Measurements from ENCODE around the gene GALK2.

GRCh38 chr15:49297584-49297983, 127.5 kb downstream of the GALK2 start:
- TF ChIP-seq CTCF (IDR thresholded peaks at IDR 0.05 in 8 of 11, conservative IDR thresholded peaks at IDR 0.05 in 3 of 11) = no peak
- TF ChIP-seq POLR2A (IDR thresholded peaks at IDR 0.05) = no peak
- no peak for TF ChIP-seq POLR2AphosphoS5 (IDR thresholded peaks at IDR 0.05)

Data from spleen (tissue), 7 donors.